Smooth muscle cell of the pulmonary artery (primary cell): ENCODE results near the gene STAU1. TPM values are rescaled to one million over a fixed set of nuclear protein-coding genes. Genes with fewer than 3 reads are reported as not detected.

Source experiments
- total RNA-seq: library from RNA; depleted of rRNA; stranded (reverse); fragments of >200 nt; gene quantifications from 2 replicates; pipeline ENCODE4 v1.2.3, GENCODE V29; 2014

The STAU1 gene
- total RNA-seq = 66.5 and 67.0 TPM in 2 replicates

GRCh38 chr20:49187851-49188641, at the start of gene STAU1:
STAU1 (minus strand) TSS chr20:49188334; CDS start chr20:49166201, 22,133 bp downstream.

GRCh38 chr20:49219091-49219923, 31.2 kb upstream of the STAU1 start, which contains the start of gene DDX27:
DDX27 (plus strand) TSS chr20:49219416; CDS start chr20:49219449, 33 bp downstream.

Other genes with a start within 250 kb of the STAU1 start
- 57.2 and 64.4 TPM in 2 replicates for gene CSE1L, start 142.0 kb downstream of the STAU1 start, total RNA-seq
- gene DDX27, start 31.1 kb upstream of the STAU1 start, total RNA-seq = 27.9 and 33.6 TPM in 2 replicates
- 45.8 and 50.4 TPM in 2 replicates for gene ZNFX1, start 89.7 kb upstream of the STAU1 start, total RNA-seq